ENCODE results near the gene ARL6IP5.

ARL6IP5 gene

GRCh38 chr3:69119681-69120080 is 34.9 kb downstream of the ARL6IP5 start:
- DNase-seq = no peak

- DNase-seq = peak; percentile 71
These were observed 36.2 kb downstream of the ARL6IP5 start for GRCh38 chr3:69120879-69121464.

GRCh38 chr3:69121513-69121912 is 36.8 kb downstream of the ARL6IP5 start:
- no peak for DNase-seq

GRCh38 chr3:69121950-69122349 is 37.2 kb downstream of the ARL6IP5 start:
- DNase-seq = no peak

GRCh38 chr3:69122403-69122802 is 37.7 kb downstream of the ARL6IP5 start, which contains the start of gene LMOD3:
LMOD3 (minus strand) TSS chr3:69122595; CDS start chr3:69122386, 209 bp downstream.
- no peak for DNase-seq

- DNase-seq = no peak
These were observed 41.5 kb downstream of the ARL6IP5 start for GRCh38 chr3:69126216-69126615.

GRCh38 chr3:69126999-69127398 is 42.3 kb downstream of the ARL6IP5 start:
- DNase-seq = no peak

GRCh38 chr3:69128509-69128908 is 43.8 kb downstream of the ARL6IP5 start:
- DNase-seq = no peak

GRCh38 chr3:69129531-69129930 is 44.8 kb downstream of the ARL6IP5 start:
- no peak for DNase-seq

- DNase-seq = no peak
These were observed 46.0 kb downstream of the ARL6IP5 start for GRCh38 chr3:69130689-69131088.

- no peak for DNase-seq
These were observed 52.3 kb downstream of the ARL6IP5 start for GRCh38 chr3:69137005-69137404.

GRCh38 chr3:69137412-69137811 is 52.7 kb downstream of the ARL6IP5 start:
- no peak for DNase-seq

GRCh38 chr3:69141313-69141712 is 56.6 kb downstream of the ARL6IP5 start:
- no peak for DNase-seq

GRCh38 chr3:69142090-69142489 is 57.4 kb downstream of the ARL6IP5 start:
- DNase-seq = no peak

GRCh38 chr3:69142797-69143454 is 58.2 kb downstream of the ARL6IP5 start:
- no peak for DNase-seq

GRCh38 chr3:69143612-69144011 is 58.9 kb downstream of the ARL6IP5 start:
- DNase-seq = no peak

- no peak for DNase-seq
These were observed 60.0 kb downstream of the ARL6IP5 start for GRCh38 chr3:69144631-69145245.

GRCh38 chr3:69145688-69146087 is 61.0 kb downstream of the ARL6IP5 start:
- DNase-seq = no peak

GRCh38 chr3:69149586-69149985 is 64.8 kb downstream of the ARL6IP5 start:
- no peak for DNase-seq

Measured in effector CD8-positive, alpha-beta T cell (primary cell).